ENCODE results near the gene PHLDB2. TPM values are rescaled to one million over a fixed set of nuclear protein-coding genes. Genes with fewer than 3 reads are reported as not detected.

Gene PHLDB2
- total and polyA plus RNA-seq, 2 of the 4 experiments (the other 2 are of a cell fraction): 10.6 to 28.7 TPM

DNA sequence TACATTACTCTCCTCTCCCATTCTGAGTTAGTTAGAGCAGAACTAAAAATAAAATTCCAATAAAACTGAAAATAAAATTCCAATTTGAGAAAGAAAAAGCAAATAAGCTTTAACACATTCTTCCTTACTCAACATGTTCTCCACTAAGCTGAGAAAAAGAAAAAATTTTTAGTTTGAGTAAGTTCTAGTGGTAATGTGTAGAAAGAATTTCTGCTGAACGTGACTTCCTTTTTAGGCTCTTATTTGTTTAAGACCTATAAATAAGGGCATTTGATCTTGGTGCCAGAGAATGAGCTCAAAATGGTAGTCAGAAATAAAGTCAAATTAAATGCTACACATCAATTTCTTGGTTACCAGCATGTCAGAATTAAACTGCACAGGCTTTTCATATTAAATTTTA, 62.1 kb downstream of the PHLDB2 start:
- no CpG with 5 or more reads among the region's 1 CpG for WGBS, 2 experiments (ENCODE audit: extremely low coverage in 2 of 2, insufficient read length in 1 of 2)
- Histone ChIP-seq H3K9ac (ENCODE audit: low read depth, low read length) (no peak overlapping the region), H2BK15ac (ENCODE audit: low read depth, low read length) (no peak overlapping the region), H3K27me3 (ENCODE audit: control insufficient read depth, insufficient read depth, low read length) (no peaks in the 10 kb centered on the region), H4K20me1 (ENCODE audit: insufficient read depth, low read length) (no peaks in the 10 kb centered on the region), H3K36me3 (ENCODE audit: control insufficient read depth, insufficient read depth, low read length) (peaks cover 20% of the 10 kb centered on the region), H4K5ac (ENCODE audit: low read depth, low read length) (no peak overlapping the region), H3K4me1 (ENCODE audit: control insufficient read depth, insufficient read depth, low read length) (peaks cover 2% of the 10 kb centered on the region), H2BK120ac (ENCODE audit: low read depth, low read length) (no peak overlapping the region), H3K27ac (ENCODE audit: insufficient read depth, low read length) (no peak overlapping the region), H3K4ac (ENCODE audit: low read depth, low read length) (no peak overlapping the region), H2BK5ac (ENCODE audit: low read depth, low read length, poor library complexity, severe bottlenecking) (no peak overlapping the region), H3K4me3 (ENCODE audit: insufficient read depth, low read depth, low read length) (no peak overlapping the region), H3K9me3 (ENCODE audit: control insufficient read depth, insufficient read depth, low read length) (no peaks in the 10 kb centered on the region), H3K9me1 (ENCODE audit: insufficient read depth, low read length) (no peaks in the 10 kb centered on the region), H2AK5ac (ENCODE audit: low read depth, low read length) (no peak overlapping the region), H2AFZ (replicated peaks; ENCODE audit: low read length, poor library complexity) (no peak overlapping the region), H2AK9ac (replicated peaks; ENCODE audit: low read depth, low read length, poor library complexity) (no peak overlapping the region), H3K56ac (ENCODE audit: extremely low read depth, insufficient read depth, low read length) (no peak overlapping the region), H3K23ac (ENCODE audit: low read depth, low read length) (no peak overlapping the region), H2BK20ac (ENCODE audit: low read depth, low read length) (no peak overlapping the region), H4K91ac (ENCODE audit: insufficient read depth, low read depth, low read length) (no peak overlapping the region), H4K8ac (ENCODE audit: low read depth in 2 of 2, low read length in 2 of 2) (no peak overlapping the region), H3K4me2 (ENCODE audit: low read depth, low read length) (no peak overlapping the region), H3K14ac (replicated peaks; ENCODE audit: low read depth, low read length) (no peak overlapping the region), H3K18ac (ENCODE audit: low read depth, low read length) (no peak overlapping the region), H3K79me1 (ENCODE audit: low read depth in 1 of 2, low read length in 2 of 2) (no peaks in the 10 kb centered on the region; a peak in 1 of 4 replicates)
- ChIA-PET POLR2A (ENCODE audit: unreplicated experiment) (no interaction called here), CTCF (interaction anchor here (1.0 kb wide), 1 partner anchor 11 kb away, joined by 3 read pairs; no protein-coding TSS in a partner anchor)
- no peak for ATAC-seq (ENCODE audit: low read depth)
- dilution Hi-C loops (cut with HindIII; ENCODE audit: low sequenced_read_pairs, unreplicated experiment): no loop called here
- no TSS peak for BruUV-seq (replicated peaks)
- in situ Hi-C loops (cut with MboI; ENCODE audit: low sequenced_read_pairs): no loop called here
- intact Hi-C loops (cut with micrococcal nuclease): no loop called here
- no peak for DNase-seq
- TF ChIP-seq RFX5 (IDR thresholded peaks at IDR 0.05; ENCODE audit: low read depth, low read length) (no peak), NFE2L2 (IDR thresholded peaks at IDR 0.05; ENCODE audit: low read depth, low read length) (no peak), MAZ (IDR thresholded peaks at IDR 0.05; ENCODE audit: borderline replicate concordance, low read depth, low read length) (no peak), RCOR1 (IDR thresholded peaks at IDR 0.05; ENCODE audit: insufficient replicate concordance, low read length) (no peak), SMC3 (IDR thresholded peaks at IDR 0.05; ENCODE audit: low read depth, low read length) (no peak), RAD21 (IDR thresholded peaks at IDR 0.05; ENCODE audit: low read length) (no peak), MXI1 (IDR thresholded peaks at IDR 0.05; ENCODE audit: borderline replicate concordance, low read depth, low read length) (no peak), CEBPB (IDR thresholded peaks at IDR 0.05; ENCODE audit: low read depth, low read length) (no peak), FOS (IDR thresholded peaks at IDR 0.05; ENCODE audit: low read depth, low read length) (no peak), CHD1 (IDR thresholded peaks at IDR 0.05; ENCODE audit: low read depth, low read length) (no peak), POLR2A (IDR thresholded peaks at IDR 0.05; ENCODE audit: low read depth, low read length) (no peak), BHLHE40 (IDR thresholded peaks at IDR 0.05; ENCODE audit: low read depth, low read length) (no peak)
- TF ChIP-seq, protein P1, sequence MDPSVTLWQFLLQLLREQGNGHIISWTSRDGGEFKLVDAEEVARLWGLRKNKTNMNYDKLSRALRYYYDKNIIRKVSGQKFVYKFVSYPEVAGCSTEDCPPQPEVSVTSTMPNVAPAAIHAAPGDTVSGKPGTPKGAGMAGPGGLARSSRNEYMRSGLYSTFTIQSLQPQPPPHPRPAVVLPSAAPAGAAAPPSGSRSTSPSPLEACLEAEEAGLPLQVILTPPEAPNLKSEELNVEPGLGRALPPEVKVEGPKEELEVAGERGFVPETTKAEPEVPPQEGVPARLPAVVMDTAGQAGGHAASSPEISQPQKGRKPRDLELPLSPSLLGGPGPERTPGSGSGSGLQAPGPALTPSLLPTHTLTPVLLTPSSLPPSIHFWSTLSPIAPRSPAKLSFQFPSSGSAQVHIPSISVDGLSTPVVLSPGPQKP (IDR thresholded peaks at IDR 0.05; ENCODE audit: borderline replicate concordance, low read depth, low read length): no peak
- TF ChIP-seq, protein P2, sequence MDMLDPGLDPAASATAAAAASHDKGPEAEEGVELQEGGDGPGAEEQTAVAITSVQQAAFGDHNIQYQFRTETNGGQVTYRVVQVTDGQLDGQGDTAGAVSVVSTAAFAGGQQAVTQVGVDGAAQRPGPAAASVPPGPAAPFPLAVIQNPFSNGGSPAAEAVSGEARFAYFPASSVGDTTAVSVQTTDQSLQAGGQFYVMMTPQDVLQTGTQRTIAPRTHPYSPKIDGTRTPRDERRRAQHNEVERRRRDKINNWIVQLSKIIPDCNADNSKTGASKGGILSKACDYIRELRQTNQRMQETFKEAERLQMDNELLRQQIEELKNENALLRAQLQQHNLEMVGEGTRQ (IDR thresholded peaks at IDR 0.05; ENCODE audit: low read depth, low read length): no peak
- TF ChIP-seq, protein P3, sequence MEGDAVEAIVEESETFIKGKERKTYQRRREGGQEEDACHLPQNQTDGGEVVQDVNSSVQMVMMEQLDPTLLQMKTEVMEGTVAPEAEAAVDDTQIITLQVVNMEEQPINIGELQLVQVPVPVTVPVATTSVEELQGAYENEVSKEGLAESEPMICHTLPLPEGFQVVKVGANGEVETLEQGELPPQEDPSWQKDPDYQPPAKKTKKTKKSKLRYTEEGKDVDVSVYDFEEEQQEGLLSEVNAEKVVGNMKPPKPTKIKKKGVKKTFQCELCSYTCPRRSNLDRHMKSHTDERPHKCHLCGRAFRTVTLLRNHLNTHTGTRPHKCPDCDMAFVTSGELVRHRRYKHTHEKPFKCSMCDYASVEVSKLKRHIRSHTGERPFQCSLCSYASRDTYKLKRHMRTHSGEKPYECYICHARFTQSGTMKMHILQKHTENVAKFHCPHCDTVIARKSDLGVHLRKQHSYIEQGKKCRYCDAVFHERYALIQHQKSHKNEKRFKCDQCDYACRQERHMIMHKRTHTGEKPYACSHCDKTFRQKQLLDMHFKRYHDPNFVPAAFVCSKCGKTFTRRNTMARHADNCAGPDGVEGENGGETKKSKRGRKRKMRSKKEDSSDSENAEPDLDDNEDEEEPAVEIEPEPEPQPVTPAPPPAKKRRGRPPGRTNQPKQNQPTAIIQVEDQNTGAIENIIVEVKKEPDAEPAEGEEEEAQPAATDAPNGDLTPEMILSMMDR (conservative IDR thresholded peaks at IDR 0.05; ENCODE audit: low read depth, low read length): no peak

All from IMR-90 (cell line).